Keratinocyte (primary cell): ENCODE data around the gene MTA2. TPM values are rescaled to one million over a fixed set of nuclear protein-coding genes. Genes with fewer than 3 reads are reported as not detected.

Source experiments
- DNase-seq: peaks from one replicate; pipeline ENCODE4 v3.0.0-alpha.2; 2011; ENCODE audit warnings: low read depth, missing footprints, low spot score
- FAIRE-seq: peaks from 2 replicates; lab custom pipeline; 2011; peaks lifted over from hg19 to GRCh38; lab: Jason Lieb, UNC
- H2AFZ ChIP-seq: 2 replicates; pipeline ENCODE4 v1.6.0; 2012; ENCODE audit warnings: low read length, control low read depth, inconsistent platforms; ENCODE audit not compliant: control insufficient read depth
- H3K27ac ChIP-seq: 2 replicates; pipeline ENCODE4 v1.5.1; 2011; ENCODE audit warnings: low read length; ENCODE audit not compliant: control insufficient read depth, insufficient read depth
- H3K27me3 ChIP-seq: 3 replicates; pipeline ENCODE4 v1.6.0; 2011; ENCODE audit warnings: low read length; ENCODE audit not compliant: control insufficient read depth, insufficient read depth; ENCODE audit errors: extremely low read depth
- H3K36me3 ChIP-seq, 2 experiments: 2 replicates in 1 of 2; 3 replicates in 1 of 2; pipeline ENCODE4 v1.5.1; 2011; ENCODE audit warnings: low read length in 2 of 2, mild to moderate bottlenecking in 1 of 2; ENCODE audit not compliant: control insufficient read depth in 2 of 2, insufficient read depth in 2 of 2; ENCODE audit errors: extremely low read depth in 1 of 2
- H3K4me1 ChIP-seq: 3 replicates; pipeline ENCODE4 v1.5.1; 2011; ENCODE audit warnings: low read length; ENCODE audit not compliant: control insufficient read depth, insufficient read depth; ENCODE audit errors: extremely low read depth
- H3K4me2 ChIP-seq: 3 replicates; pipeline ENCODE4 v1.6.0; 2011; ENCODE audit warnings: low read depth, low read length; ENCODE audit not compliant: control insufficient read depth, insufficient read depth; ENCODE audit errors: extremely low read depth
- H3K4me3 ChIP-seq, 3 experiments: fragments of 200-600 bp in 1 of 3; sonication (generic) in 1 of 3; 2 replicates in 2 of 3; 3 replicates in 1 of 3; pipeline ENCODE4 v1.5.1; 2011 to 2016; ENCODE audit warnings: low read length in 3 of 3, mild to moderate bottlenecking in 3 of 3, control low read depth in 2 of 3, inconsistent platforms in 1 of 3, low read depth in 1 of 3, mixed read lengths in 1 of 3, mixed run types in 1 of 3, moderate library complexity in 1 of 3; ENCODE audit not compliant: control insufficient read depth in 2 of 3, insufficient read depth in 2 of 3; ENCODE audit errors: extremely low read depth in 1 of 3
- H3K79me2 ChIP-seq: 2 replicates; pipeline ENCODE4 v1.6.0; 2012; ENCODE audit warnings: low read length; ENCODE audit not compliant: control insufficient read depth, insufficient read depth
- H3K9ac ChIP-seq: 3 replicates; pipeline ENCODE4 v1.6.0; 2011; ENCODE audit warnings: low read length; ENCODE audit not compliant: control insufficient read depth, insufficient read depth; ENCODE audit errors: extremely low read depth
- H3K9me1 ChIP-seq: 3 replicates; pipeline ENCODE4 v1.6.0; 2011; ENCODE audit warnings: low read length; ENCODE audit not compliant: control insufficient read depth, insufficient read depth; ENCODE audit errors: extremely low read depth
- H3K9me3 ChIP-seq: 2 replicates; pipeline ENCODE4 v1.5.1; 2012; ENCODE audit warnings: low read depth, low read length; ENCODE audit not compliant: control insufficient read depth
- H4K20me1 ChIP-seq: 3 replicates; pipeline ENCODE4 v1.6.0; 2011; ENCODE audit warnings: low read length; ENCODE audit not compliant: control insufficient read depth, insufficient read depth; ENCODE audit errors: extremely low read depth
- CTCF ChIP-seq, 3 experiments: IDR thresholded peaks in 1 of 3; conservative IDR thresholded peaks in 1 of 3; optimal IDR thresholded peaks in 1 of 3; 2 replicates in 2 of 3; 3 replicates in 1 of 3; pipeline versions ENCODE3 to v1.5.1; 2011; ENCODE audit warnings: low read length in 3 of 3, mild to moderate bottlenecking in 3 of 3, moderate library complexity in 2 of 3, control low read depth in 1 of 3, inconsistent platforms in 1 of 3; ENCODE audit not compliant: insufficient read depth in 2 of 3; ENCODE audit errors: extremely low read depth in 1 of 3
- EZH2 ChIP-seq: IDR thresholded peaks from one replicate; pipeline ENCODE4 v1.6.1; 2012; ENCODE audit warnings: inconsistent platforms, mild to moderate bottlenecking, low read length, moderate library complexity
- dilution Hi-C: fragments of 300-500 bp; cut with MboI; formaldehyde crosslinking; loops from one replicate; pipeline ENCODE4 v1.7.0; 2020; ENCODE audit warnings: low sequenced_read_pairs; ENCODE audit not compliant: extremely low pct_ligation_motif_present
- polyA plus RNA-seq, 5 experiments: library from polyadenylated mRNA; depleted of rRNA in 3 of 5; stranded (reverse) in 3 of 5; stranded (forward) in 1 of 5; unstranded in 1 of 5; fragments of >200 nt; gene quantifications; 1 replicate in 1 of 5; 2 replicates in 3 of 5; 3 replicates in 1 of 5; pipeline versions ENCODE4 v1.2.1 to v1.2.3, GENCODE V29; 2011 to 2012; ENCODE audit warnings: missing spikeins in 2 of 5, low read depth in 1 of 5, low replicate concordance in 1 of 5

The MTA2 gene
- polyA plus RNA-seq, 1 donor (not counting 4 experiments of a cell fraction or from before 2014, with no cell fraction given): 39.7 TPM

- FAIRE-seq: no peak
- Histone ChIP-seq H3K4me2 (peak overlapping the region; percentile 89), H2AFZ (no peak overlapping the region), H4K20me1 (peaks cover 11% of the 10 kb centered on the region), H3K27ac (peak overlapping the region; percentile 95), H3K9me3 (no peaks in the 10 kb centered on the region), H3K79me2 (peaks cover 45% of the 10 kb centered on the region), H3K27me3 (no peaks in the 10 kb centered on the region), H3K36me3 (peaks cover 6 to 16% of the 10 kb centered on the region in 2 experiments), H3K4me3 (peak overlapping the region; percentile 76 to 100 (median 89)), H3K4me1 (peaks cover 44% of the 10 kb centered on the region), H3K9me1 (no peaks in the 10 kb centered on the region), H3K9ac (peak overlapping the region; percentile 82)
- TF ChIP-seq EZH2: no peak
- no peak for TF ChIP-seq CTCF (optimal IDR thresholded peaks at IDR 0.05 in 1 of 3, IDR thresholded peaks at IDR 0.05 in 1 of 3, conservative IDR thresholded peaks at IDR 0.05 in 1 of 3; ENCODE audit: extremely low read depth in 1 of 3, insufficient read depth in 2 of 3, low read length in 3 of 3)
- DNase-seq: no peak
- dilution Hi-C loops: no loop called here
Measured at GRCh38 chr11:62546929-62547625, 54.6 kb downstream of the MTA2 start.

GRCh38 chr11:62546244-62546928 is 55.3 kb downstream of the MTA2 start, which contains the start of gene AHNAK:
Gene AHNAK, minus strand, starts transcription at chr11:62546806. Its CDS starts 10,708 bp downstream, at chr11:62536098.
- peaks cover 52% of the 10 kb centered on the region for H3K79me2 ChIP-seq
- peaks cover 18% of the 10 kb centered on the region for H4K20me1 ChIP-seq
- peak within 1 kb of the TSS; percentile 89 for H3K4me2 ChIP-seq
- peaks cover 7 to 22% of the 10 kb centered on the region in 2 experiments for H3K36me3 ChIP-seq
- peak within 1 kb of the TSS; percentile 86 to 100 (median 89) for H3K4me3 ChIP-seq
- H3K9ac ChIP-seq: peak within 1 kb of the TSS; percentile 93
- H3K9me3 ChIP-seq: no peaks in the 10 kb centered on the region
- FAIRE-seq: no peak
- dilution Hi-C loops: no loop called here
- no peaks in the 10 kb centered on the region for H3K9me1 ChIP-seq
- no peak for DNase-seq
- TF ChIP-seq CTCF (optimal IDR thresholded peaks at IDR 0.05 in 1 of 3, IDR thresholded peaks at IDR 0.05 in 1 of 3, conservative IDR thresholded peaks at IDR 0.05 in 1 of 3; ENCODE audit: extremely low read depth in 1 of 3, insufficient read depth in 2 of 3, low read length in 3 of 3) (no peak), EZH2 (no peak)
- H3K27ac ChIP-seq: peak within 1 kb of the TSS; percentile 95
- H2AFZ ChIP-seq: no peak within 1 kb of the TSS
- no peaks in the 10 kb centered on the region for H3K27me3 ChIP-seq
- H3K4me1 ChIP-seq: peaks cover 44% of the 10 kb centered on the region
